Kidney (tissue), 14 donors: ENCODE measurements around the gene POFUT1. TPM values are rescaled to one million over a fixed set of nuclear protein-coding genes. Genes with fewer than 3 reads are reported as not detected.
"Not testable (repeated sequence)": the region's sequence is repeated elsewhere in the genome, so short reads cannot be mapped to it uniquely, and the experiment has no call there.

ENCODE experiments used
- DNase-seq, 5 donors: peaks; one replicate each; pipeline ENCODE4 v3.0.0-alpha.2; 2013 to 2020
- FAIRE-seq: peaks from 2 replicates; lab custom pipeline; 2012; peaks lifted over from hg19 to GRCh38; lab: Jason Lieb, UNC
- H3K27ac ChIP-seq, 2 donors: one replicate each; pipeline ENCODE4 v1.7.0; 2013; ENCODE audit warnings: low read depth in 2 of 2, low read length in 2 of 2, inconsistent platforms in 1 of 2
- H3K27me3 ChIP-seq: one replicate; pipeline ENCODE4 v1.7.1; 2013; ENCODE audit warnings: low read length, inconsistent platforms; ENCODE audit not compliant: control insufficient read depth, insufficient read depth
- H3K36me3 ChIP-seq, 3 donors: one replicate each; pipeline versions ENCODE4 v1.7.0 to v1.7.1; 2013; ENCODE audit warnings: low read length in 3 of 3, control low read depth in 1 of 3, inconsistent platforms in 1 of 3; ENCODE audit not compliant: insufficient read depth in 3 of 3, control insufficient read depth in 2 of 3
- H3K4me1 ChIP-seq, 3 donors: one replicate each; pipeline versions ENCODE4 v1.7.0 to v1.7.1; 2013; ENCODE audit warnings: low read length in 3 of 3, inconsistent platforms in 1 of 3, low read depth in 1 of 3; ENCODE audit not compliant: control insufficient read depth in 2 of 3, insufficient read depth in 2 of 3
- H3K4me3 ChIP-seq, 3 donors: one replicate each; pipeline versions ENCODE4 v1.7.0 to v1.8.1; 2013; ENCODE audit warnings: low read length in 3 of 3, control low read depth in 1 of 3, inconsistent platforms in 1 of 3
- H3K9ac ChIP-seq, 3 donors: one replicate each; pipeline versions ENCODE4 v1.7.0 to v1.7.1; 2013; ENCODE audit warnings: low read length in 3 of 3, control low read depth in 1 of 3, inconsistent platforms in 1 of 3
- H3K9me3 ChIP-seq, 3 donors: one replicate each; pipeline versions ENCODE4 v1.7.0 to v1.7.1; 2013; ENCODE audit warnings: low read length in 3 of 3, control low read depth in 1 of 3, inconsistent platforms in 1 of 3; ENCODE audit not compliant: control insufficient read depth in 2 of 3, insufficient read depth in 1 of 3
- intact Hi-C: fragments of 100-400 bp; cut with DNase I; formaldehyde crosslinking; loops from one replicate; pipeline ENCODE4 v1.11.1; 2022
- polyA plus RNA-seq: library from polyadenylated mRNA; stranded (reverse); fragments of 350-450 nt; fragmentation: Illumina TruSeq; extraction: RNeasy Lipid Tissue Mini Kit (QIAGEN cat#74804); gene quantifications from one replicate; pipeline ENCODE4 v1.2.3, GENCODE V29; 2014; ENCODE audit warnings: low read depth, low replicate concordance; ENCODE audit not compliant: insufficient read depth
- total RNA-seq: library from RNA; stranded (reverse); fragmentation: NEBNext Ultra II Directional; extraction: Animal tissue kit (Norgen Biotek cat#: 25700); gene quantifications from one replicate; pipeline ENCODE4 v1.2.1, GENCODE V29; 2021
- TF ChIP-seq, protein P1 (sequence below): IDR thresholded peaks from 3 replicates; pipeline ENCODE4 v1.5.1; 2012; ENCODE audit warnings: mild to moderate bottlenecking, moderate library complexity, borderline replicate concordance; ENCODE audit not compliant: insufficient read depth; ENCODE audit errors: extremely low read depth
- donor health status: control.
- donor health status: control.
- donor health status: control.
- donor health status: control.
- donor health status: control.
- donor health status: DM: yes; HTN: yes; CAD: no.
- donor health status: Normal renal cell carcinoma (clear cell type).

POFUT1 gene
- total and polyA plus RNA-seq, 2 donors from 2014 or later = 16.7 to 36.7 TPM

DNA sequence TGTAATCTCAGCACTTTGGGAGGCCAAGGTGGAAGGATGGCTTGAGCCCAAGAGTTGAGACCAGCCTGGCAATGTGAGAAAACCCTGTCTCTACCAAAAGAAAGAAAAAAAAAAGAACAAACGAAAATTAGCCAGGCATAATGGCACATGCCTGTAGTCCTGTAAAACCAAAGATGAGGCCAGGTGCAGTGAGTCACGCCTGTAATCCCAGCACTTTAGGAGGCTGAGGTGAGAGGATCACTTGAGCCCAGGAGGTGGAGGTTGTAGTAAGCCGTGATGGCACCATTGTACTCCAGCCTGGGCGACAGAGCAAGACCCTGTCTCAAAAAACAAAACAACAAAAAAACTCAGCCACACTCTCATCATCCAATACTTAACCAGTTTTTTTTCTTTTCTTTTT lies 37.3 kb downstream of the POFUT1 start:
- no peak for FAIRE-seq
- Histone ChIP-seq H3K4me3 (no peak overlapping the region), H3K9ac (no peak overlapping the region), H3K9me3 (no peaks in the 10 kb centered on the region), H3K36me3 (no peaks in the 10 kb centered on the region), H3K4me1 (peaks cover 0 to 5% (median 3%) of the 10 kb centered on the region in 3 donors), H3K27me3 (no peaks in the 10 kb centered on the region), H3K27ac (no peak overlapping the region)
- intact Hi-C loops = no loop called here
- DNase-seq = no peak
- TF ChIP-seq, protein P1, sequence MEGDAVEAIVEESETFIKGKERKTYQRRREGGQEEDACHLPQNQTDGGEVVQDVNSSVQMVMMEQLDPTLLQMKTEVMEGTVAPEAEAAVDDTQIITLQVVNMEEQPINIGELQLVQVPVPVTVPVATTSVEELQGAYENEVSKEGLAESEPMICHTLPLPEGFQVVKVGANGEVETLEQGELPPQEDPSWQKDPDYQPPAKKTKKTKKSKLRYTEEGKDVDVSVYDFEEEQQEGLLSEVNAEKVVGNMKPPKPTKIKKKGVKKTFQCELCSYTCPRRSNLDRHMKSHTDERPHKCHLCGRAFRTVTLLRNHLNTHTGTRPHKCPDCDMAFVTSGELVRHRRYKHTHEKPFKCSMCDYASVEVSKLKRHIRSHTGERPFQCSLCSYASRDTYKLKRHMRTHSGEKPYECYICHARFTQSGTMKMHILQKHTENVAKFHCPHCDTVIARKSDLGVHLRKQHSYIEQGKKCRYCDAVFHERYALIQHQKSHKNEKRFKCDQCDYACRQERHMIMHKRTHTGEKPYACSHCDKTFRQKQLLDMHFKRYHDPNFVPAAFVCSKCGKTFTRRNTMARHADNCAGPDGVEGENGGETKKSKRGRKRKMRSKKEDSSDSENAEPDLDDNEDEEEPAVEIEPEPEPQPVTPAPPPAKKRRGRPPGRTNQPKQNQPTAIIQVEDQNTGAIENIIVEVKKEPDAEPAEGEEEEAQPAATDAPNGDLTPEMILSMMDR = no peak

DNA sequence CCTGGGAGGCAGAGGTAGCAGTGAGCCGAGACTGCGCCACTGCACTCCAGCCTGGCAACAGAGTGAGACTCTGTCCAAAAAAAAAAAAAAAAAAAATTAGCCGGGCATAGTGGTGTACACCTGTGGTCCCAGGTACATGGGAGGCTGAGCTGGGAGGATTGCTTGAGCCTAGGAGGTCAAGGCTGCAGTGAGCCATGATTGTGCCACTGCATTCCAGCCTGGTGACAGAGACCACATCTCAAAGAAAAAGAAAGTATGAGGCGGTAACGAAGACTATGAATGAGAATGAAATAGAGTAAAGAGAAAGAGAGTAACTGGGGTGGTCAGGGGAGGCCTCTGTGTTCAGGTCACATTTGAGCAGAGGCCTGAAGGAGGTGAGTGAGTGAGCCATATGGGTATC lies 38.5 kb downstream of the POFUT1 start:
- H3K4me1 ChIP-seq, intact Hi-C loops, DNase-seq, H3K9me3 ChIP-seq, H3K4me3 ChIP-seq, H3K27ac ChIP-seq, FAIRE-seq, H3K27me3 ChIP-seq, H3K36me3 ChIP-seq, H3K9ac ChIP-seq: not testable (repeated sequence)

DNA sequence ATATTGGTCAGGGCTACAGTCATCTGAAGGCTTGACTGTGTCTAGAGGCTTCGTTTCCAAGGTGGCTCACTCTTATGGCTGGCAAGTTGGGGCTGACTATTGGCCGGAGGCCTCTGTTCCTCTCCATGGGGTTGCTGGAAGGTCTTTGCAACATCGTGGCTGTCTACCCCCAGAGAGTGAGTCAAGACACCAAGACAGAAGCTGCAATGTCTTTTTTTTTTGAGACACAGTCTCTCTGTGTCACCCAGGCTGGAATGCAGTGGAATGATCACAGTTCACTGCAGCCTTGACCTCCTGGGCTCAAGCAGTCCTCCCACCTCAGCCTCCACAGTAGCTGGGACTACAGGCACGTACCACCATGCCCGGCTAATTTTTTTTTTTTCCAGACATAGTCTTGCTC lies 40.4 kb downstream of the POFUT1 start:
- TF ChIP-seq, protein P1 = no peak
- no peak overlapping the region for H3K9ac ChIP-seq
- no peak for FAIRE-seq

DNA sequence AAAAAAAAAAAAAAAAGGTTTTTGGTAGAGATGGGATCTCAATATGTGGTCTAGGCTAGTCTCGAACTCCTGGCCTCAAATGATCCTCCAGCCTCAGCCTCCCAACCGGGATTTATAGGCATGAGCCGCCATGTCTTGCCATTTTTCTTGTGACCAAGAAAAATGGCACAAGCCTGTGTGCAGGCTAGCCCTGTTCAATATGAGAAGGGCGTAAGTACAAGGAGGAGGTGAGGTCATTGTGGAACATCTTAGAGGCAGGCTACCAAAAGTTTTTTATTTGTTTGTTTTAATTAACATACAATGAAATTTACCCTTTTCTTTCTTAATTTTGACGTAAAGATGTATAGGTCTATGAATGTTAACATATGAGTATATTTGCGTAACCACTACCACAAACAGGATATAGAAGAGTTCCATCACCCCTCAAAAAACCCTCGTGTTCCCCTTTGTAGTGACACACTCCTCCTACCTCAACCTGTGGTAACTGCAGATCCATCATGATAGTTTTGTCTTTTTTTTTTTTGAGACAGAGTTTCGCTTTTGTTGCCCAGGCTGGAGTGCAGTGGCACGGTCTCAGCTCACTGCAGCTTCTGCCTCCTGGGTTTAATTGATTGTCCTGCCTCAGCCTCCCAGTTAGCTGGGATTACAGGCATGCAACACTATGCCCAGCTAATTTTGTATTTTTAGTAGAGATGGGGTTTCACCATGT lies 41.5 kb downstream of the POFUT1 start:
- intact Hi-C loops = no loop called here
- no peak for FAIRE-seq
- DNase-seq = no peak
- Histone ChIP-seq H3K4me3 (no peak overlapping the region), H3K27ac (no peak overlapping the region), H3K9me3 (no peaks in the 10 kb centered on the region), H3K4me1 (no peaks in the 10 kb centered on the region), H3K27me3 (no peaks in the 10 kb centered on the region), H3K9ac (no peak overlapping the region), H3K36me3 (no peaks in the 10 kb centered on the region)
- TF ChIP-seq, protein P1 = no peak

More for the DNA sequence above, 40.4 kb downstream of the POFUT1 start:
- intact Hi-C loops = no loop called here
- Histone ChIP-seq H3K36me3 (no peaks in the 10 kb centered on the region), H3K4me3 (no peak overlapping the region), H3K9me3 (no peaks in the 10 kb centered on the region), H3K27me3 (no peaks in the 10 kb centered on the region), H3K4me1 (no peaks in the 10 kb centered on the region), H3K27ac (no peak overlapping the region)
- DNase-seq = peak in 1 of 5 donors; percentile 6
